K562 (cell line): ENCODE measurements around the gene SCFD2.

Source experiments
- BRD4 ChIP-seq: fragments of 200-600 bp; sonication (generic); IDR thresholded peaks from 2 replicates; pipeline ENCODE4 v1.6.1; 2017; ENCODE audit warnings: inconsistent platforms
- EP300 ChIP-seq: IDR thresholded peaks from 2 replicates; pipeline ENCODE4 v1.6.1; 2012; ENCODE audit warnings: low read length, improper control_type of control experiment
- HEY1 ChIP-seq: fragments of 250-450 bp; sonication (Bioruptor Pico); IDR thresholded peaks from 2 replicates; pipeline ENCODE4 v1.5.0; 2020; ENCODE audit warnings: mild to moderate bottlenecking, moderate library complexity, borderline replicate concordance
- MAFK ChIP-seq: IDR thresholded peaks from 2 replicates; pipeline ENCODE4 v1.6.1; 2011; ENCODE audit warnings: low read length, improper control_type of control experiment
- MECOM ChIP-seq: fragments of 250-450 bp; sonication (Bioruptor Pico); IDR thresholded peaks from 2 replicates; pipeline ENCODE4 v1.8.0; 2022; ENCODE audit warnings: inconsistent platforms
- NFYB ChIP-seq: IDR thresholded peaks from 2 replicates; pipeline ENCODE4 v1.6.1; 2011; ENCODE audit warnings: mild to moderate bottlenecking, moderate library complexity; ENCODE audit not compliant: insufficient read length; ENCODE audit errors: extremely low read depth
- NKRF ChIP-seq: fragments of 450-650 bp; IDR thresholded peaks from 2 replicates; pipeline ENCODE4 v1.6.1; 2016; ENCODE audit warnings: borderline replicate concordance
- PCBP2 ChIP-seq: fragments of 200-400 bp; formaldehyde crosslinking; IDR thresholded peaks from 2 replicates; pipeline ENCODE4 v1.6.1; 2018; ENCODE audit warnings: low read length, low read depth, mild to moderate bottlenecking, moderate library complexity; ENCODE audit not compliant: poor library complexity, severe bottlenecking
- POLR2A ChIP-seq: fragments of 450-650 bp; conservative IDR thresholded peaks from 2 replicates; pipeline ENCODE4 v1.6.1; 2016
- SIX5 ChIP-seq, 2 experiments: IDR thresholded peaks; 2 replicates each; pipeline ENCODE4 v1.6.1; 2011; ENCODE audit warnings: low read length in 2 of 2, borderline replicate concordance in 1 of 2, low read depth in 1 of 2, mild to moderate bottlenecking in 1 of 2, moderate library complexity in 1 of 2; ENCODE audit not compliant: insufficient read depth in 1 of 2
- THRAP3 ChIP-seq: fragments of 450-650 bp; IDR thresholded peaks from 2 replicates; pipeline ENCODE4 v1.6.1; 2016; ENCODE audit warnings: mild to moderate bottlenecking, inconsistent platforms, borderline replicate concordance
- ZNF175 ChIP-seq: fragments of 200-800 bp; sonication (Bioruptor generic); IDR thresholded peaks from 2 replicates; pipeline ENCODE4 v1.6.1; 2016; ENCODE audit warnings: low read depth, mild to moderate bottlenecking, missing genetic modification characterization, missing compliant biosample characterization
- ZNF444 ChIP-seq: fragments of 250-450 bp; sonication (Bioruptor Pico); IDR thresholded peaks from 2 replicates; pipeline ENCODE4 v1.4.0; 2020; ENCODE audit warnings: mild to moderate bottlenecking, moderate library complexity
- TF ChIP-seq, protein P1 (sequence below), 3 experiments: IDR thresholded peaks in 2 of 3; conservative IDR thresholded peaks in 1 of 3; 2 replicates each; pipeline ENCODE4 v1.5.1; 2011 to 2012; ENCODE audit warnings: low read length in 3 of 3, mild to moderate bottlenecking in 3 of 3, control low read depth in 2 of 3, improper control_type of control experiment in 1 of 3, inconsistent platforms in 1 of 3, low read depth in 1 of 3, mixed read lengths in 1 of 3, moderate library complexity in 1 of 3; ENCODE audit not compliant: insufficient read depth in 2 of 3

DNA sequence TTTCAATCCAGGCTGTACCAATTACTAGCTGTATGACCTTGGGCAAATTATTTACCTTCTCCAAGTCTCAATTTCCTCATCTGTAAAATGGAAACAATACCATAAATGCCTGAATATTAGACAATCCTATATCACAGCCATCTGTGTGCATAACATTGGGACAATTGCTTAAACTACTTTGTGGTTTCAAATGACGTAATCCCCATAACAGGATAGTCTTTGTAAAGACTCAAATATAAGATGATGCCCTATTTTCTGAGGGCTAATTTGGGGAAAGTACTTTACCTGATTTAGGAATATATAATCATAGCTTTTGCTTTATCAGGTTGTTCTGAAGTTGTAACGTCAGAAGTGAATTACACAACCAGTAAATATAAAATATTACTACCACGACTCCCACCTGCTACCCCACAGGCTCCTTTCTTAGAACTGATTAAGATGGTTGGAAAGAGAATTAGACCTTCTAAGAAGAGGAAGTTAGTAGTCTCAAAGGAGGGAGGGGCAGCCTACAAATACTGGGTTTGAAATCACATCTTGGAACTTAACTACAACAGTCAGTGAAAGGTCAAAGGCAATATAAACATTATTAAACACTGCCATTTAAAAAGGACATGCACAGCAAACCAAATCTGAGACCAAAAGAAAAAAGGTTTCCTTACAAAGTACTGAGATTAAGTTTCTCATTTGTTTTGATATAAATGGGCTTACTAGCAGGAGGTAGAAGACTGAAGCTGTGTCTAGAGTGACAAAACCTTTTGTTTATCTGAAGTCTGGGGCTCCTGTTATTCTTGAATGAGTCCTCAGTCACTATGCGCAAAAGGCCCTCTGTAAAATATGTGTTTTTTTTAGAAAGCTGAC, 215.0 kb downstream of the SCFD2 start:
- TF ChIP-seq SIX5 (IDR thresholded peaks at IDR 0.05; ENCODE audit: borderline replicate concordance in 1 of 2, insufficient read depth in 1 of 2, low read depth in 1 of 2, low read length in 2 of 2) = no peak
- no peak for TF ChIP-seq NKRF
- TF ChIP-seq NFYB = no peak
- TF ChIP-seq EP300 = no peak
- TF ChIP-seq HEY1 (CRISPR knock-in tag) = no peak
- TF ChIP-seq ZNF175 (CRISPR knock-in tag) = no peak
- no peak for TF ChIP-seq ZNF444
- TF ChIP-seq MECOM = no peak
- no peak for TF ChIP-seq THRAP3
- no peak for TF ChIP-seq PCBP2
- no peak for TF ChIP-seq BRD4
- TF ChIP-seq, protein P1, sequence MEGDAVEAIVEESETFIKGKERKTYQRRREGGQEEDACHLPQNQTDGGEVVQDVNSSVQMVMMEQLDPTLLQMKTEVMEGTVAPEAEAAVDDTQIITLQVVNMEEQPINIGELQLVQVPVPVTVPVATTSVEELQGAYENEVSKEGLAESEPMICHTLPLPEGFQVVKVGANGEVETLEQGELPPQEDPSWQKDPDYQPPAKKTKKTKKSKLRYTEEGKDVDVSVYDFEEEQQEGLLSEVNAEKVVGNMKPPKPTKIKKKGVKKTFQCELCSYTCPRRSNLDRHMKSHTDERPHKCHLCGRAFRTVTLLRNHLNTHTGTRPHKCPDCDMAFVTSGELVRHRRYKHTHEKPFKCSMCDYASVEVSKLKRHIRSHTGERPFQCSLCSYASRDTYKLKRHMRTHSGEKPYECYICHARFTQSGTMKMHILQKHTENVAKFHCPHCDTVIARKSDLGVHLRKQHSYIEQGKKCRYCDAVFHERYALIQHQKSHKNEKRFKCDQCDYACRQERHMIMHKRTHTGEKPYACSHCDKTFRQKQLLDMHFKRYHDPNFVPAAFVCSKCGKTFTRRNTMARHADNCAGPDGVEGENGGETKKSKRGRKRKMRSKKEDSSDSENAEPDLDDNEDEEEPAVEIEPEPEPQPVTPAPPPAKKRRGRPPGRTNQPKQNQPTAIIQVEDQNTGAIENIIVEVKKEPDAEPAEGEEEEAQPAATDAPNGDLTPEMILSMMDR (IDR thresholded peaks at IDR 0.05 in 2 of 3, conservative IDR thresholded peaks at IDR 0.05 in 1 of 3; ENCODE audit: insufficient read depth in 2 of 3, low read depth in 1 of 3, low read length in 3 of 3) = no peak
- TF ChIP-seq POLR2A = no peak
- no peak for TF ChIP-seq MAFK
